ENCODE results near the gene TKTL1.

GRCh38 chrX:154362085-154362742, 66.6 kb downstream of the TKTL1 start:
- TF ChIP-seq, protein P1, sequence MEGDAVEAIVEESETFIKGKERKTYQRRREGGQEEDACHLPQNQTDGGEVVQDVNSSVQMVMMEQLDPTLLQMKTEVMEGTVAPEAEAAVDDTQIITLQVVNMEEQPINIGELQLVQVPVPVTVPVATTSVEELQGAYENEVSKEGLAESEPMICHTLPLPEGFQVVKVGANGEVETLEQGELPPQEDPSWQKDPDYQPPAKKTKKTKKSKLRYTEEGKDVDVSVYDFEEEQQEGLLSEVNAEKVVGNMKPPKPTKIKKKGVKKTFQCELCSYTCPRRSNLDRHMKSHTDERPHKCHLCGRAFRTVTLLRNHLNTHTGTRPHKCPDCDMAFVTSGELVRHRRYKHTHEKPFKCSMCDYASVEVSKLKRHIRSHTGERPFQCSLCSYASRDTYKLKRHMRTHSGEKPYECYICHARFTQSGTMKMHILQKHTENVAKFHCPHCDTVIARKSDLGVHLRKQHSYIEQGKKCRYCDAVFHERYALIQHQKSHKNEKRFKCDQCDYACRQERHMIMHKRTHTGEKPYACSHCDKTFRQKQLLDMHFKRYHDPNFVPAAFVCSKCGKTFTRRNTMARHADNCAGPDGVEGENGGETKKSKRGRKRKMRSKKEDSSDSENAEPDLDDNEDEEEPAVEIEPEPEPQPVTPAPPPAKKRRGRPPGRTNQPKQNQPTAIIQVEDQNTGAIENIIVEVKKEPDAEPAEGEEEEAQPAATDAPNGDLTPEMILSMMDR (IDR thresholded peaks at IDR 0.05), result no peak
- TF ChIP-seq POLR2A (IDR thresholded peaks at IDR 0.05), result no peak

All from testis (tissue), 2 donors.